HEK293T (cell line): ENCODE measurements around the gene TTLL12.

Source experiments
- CTCF ChIA-PET: fragments of 350-600 bp; formaldehyde crosslinking; extraction: SDS; loops from one replicate; lab custom pipeline; 2021; ENCODE audit warnings: antibody characterized with exemption, inconsistent platforms; lab: Yijun Ruan, JAX
- POLR2A ChIA-PET: fragments of 350-600 bp; formaldehyde crosslinking; extraction: SDS; loops from one replicate; lab custom pipeline; 2020; ENCODE audit warnings: antibody characterized with exemption, inconsistent platforms; lab: Yijun Ruan, JAX
- DNase-seq: peaks from one replicate; pipeline ENCODE4 v3.0.0; 2012; ENCODE audit warnings: mixed read lengths; ENCODE audit errors: extremely low spot score
- ARNT ChIP-seq: fragments of 450-650 bp; IDR thresholded peaks from 2 replicates; pipeline ENCODE4 v1.6.1; 2017; ENCODE audit warnings: mild to moderate bottlenecking
- BHLHE40 ChIP-seq: fragments of 450-650 bp; IDR thresholded peaks from 2 replicates; pipeline ENCODE4 v1.6.1; 2016; ENCODE audit warnings: mild to moderate bottlenecking, moderate library complexity, borderline replicate concordance
- CTBP1 ChIP-seq: fragments of 450-650 bp; IDR thresholded peaks from 2 replicates; pipeline ENCODE4 v1.6.1; 2016; ENCODE audit warnings: borderline replicate concordance
- ELF4 ChIP-seq: fragments of 450-650 bp; IDR thresholded peaks from 2 replicates; pipeline ENCODE4 v1.6.1; 2017; ENCODE audit warnings: antibody characterized with exemption
- FOXA1 ChIP-seq: fragments of 450-650 bp; IDR thresholded peaks from 2 replicates; pipeline ENCODE4 v1.6.1; 2016; ENCODE audit warnings: mild to moderate bottlenecking
- FOXK2 ChIP-seq: fragments of 450-650 bp; IDR thresholded peaks from 2 replicates; pipeline ENCODE4 v1.6.1; 2016; ENCODE audit warnings: mild to moderate bottlenecking
- FOXM1 ChIP-seq: fragments of 450-650 bp; IDR thresholded peaks from 2 replicates; pipeline ENCODE4 v1.6.1; 2017; ENCODE audit warnings: mild to moderate bottlenecking, borderline replicate concordance
- HDGF ChIP-seq: fragments of 450-650 bp; IDR thresholded peaks from 2 replicates; pipeline ENCODE4 v1.6.1; 2017; ENCODE audit warnings: antibody characterized with exemption, borderline replicate concordance
- L3MBTL2 ChIP-seq: fragments of 450-650 bp; conservative IDR thresholded peaks from 2 replicates; pipeline ENCODE4 v1.6.1; 2016; ENCODE audit warnings: mild to moderate bottlenecking
- LEF1 ChIP-seq: fragments of 450-650 bp; IDR thresholded peaks from 2 replicates; pipeline ENCODE4 v1.6.1; 2017; ENCODE audit warnings: mild to moderate bottlenecking, borderline replicate concordance
- NFRKB ChIP-seq: fragments of 450-650 bp; IDR thresholded peaks from 2 replicates; pipeline ENCODE4 v1.6.1; 2016; ENCODE audit warnings: mild to moderate bottlenecking, moderate library complexity
- SP1 ChIP-seq: fragments of 450-650 bp; IDR thresholded peaks from 2 replicates; pipeline ENCODE4 v1.6.1; 2017
- SUZ12 ChIP-seq: fragments of 450-650 bp; IDR thresholded peaks from 2 replicates; pipeline ENCODE4 v1.6.1; 2016; ENCODE audit warnings: mild to moderate bottlenecking
- TARDBP ChIP-seq: fragments of 450-650 bp; IDR thresholded peaks from 2 replicates; pipeline ENCODE4 v1.6.1; 2016
- ZNF384 ChIP-seq: fragments of 450-650 bp; IDR thresholded peaks from 2 replicates; pipeline ENCODE4 v1.6.1; 2016
- TF ChIP-seq, protein P1 (sequence below): fragments of 450-650 bp; IDR thresholded peaks from 2 replicates; pipeline ENCODE4 v1.6.1; 2016

The TTLL12 gene

GRCh38 chr22:43160497-43161126, 26.3 kb downstream of the TTLL12 start:
- CTCF ChIA-PET, result no interaction called here
- POLR2A ChIA-PET, result no interaction called here
- TF ChIP-seq ELF4, result no peak
- TF ChIP-seq, protein P1, sequence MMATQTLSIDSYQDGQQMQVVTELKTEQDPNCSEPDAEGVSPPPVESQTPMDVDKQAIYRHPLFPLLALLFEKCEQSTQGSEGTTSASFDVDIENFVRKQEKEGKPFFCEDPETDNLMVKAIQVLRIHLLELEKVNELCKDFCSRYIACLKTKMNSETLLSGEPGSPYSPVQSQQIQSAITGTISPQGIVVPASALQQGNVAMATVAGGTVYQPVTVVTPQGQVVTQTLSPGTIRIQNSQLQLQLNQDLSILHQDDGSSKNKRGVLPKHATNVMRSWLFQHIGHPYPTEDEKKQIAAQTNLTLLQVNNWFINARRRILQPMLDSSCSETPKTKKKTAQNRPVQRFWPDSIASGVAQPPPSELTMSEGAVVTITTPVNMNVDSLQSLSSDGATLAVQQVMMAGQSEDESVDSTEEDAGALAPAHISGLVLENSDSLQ, result no peak
- TF ChIP-seq FOXM1, result no peak
- TF ChIP-seq BHLHE40, result no peak
- TF ChIP-seq FOXK2, result no peak
- no peak for TF ChIP-seq CTBP1
- no peak for TF ChIP-seq L3MBTL2
- no peak for TF ChIP-seq NFRKB
- no peak for TF ChIP-seq HDGF
- no peak for DNase-seq

GRCh38 chr22:43159484-43160178, 27.3 kb downstream of the TTLL12 start:
- POLR2A ChIA-PET, result interaction anchor here (0.6 to 1.3 kb wide), 2 partner anchors 28 to 201 kb away, joined by 3 to 6 read pairs; no protein-coding TSS in a partner anchor
- CTCF ChIA-PET, result interaction anchor here (0.5 kb wide), 1 partner anchor 53 kb away, joined by 3 read pairs; no protein-coding TSS in a partner anchor
- TF ChIP-seq CTBP1, result no peak
- peak; percentile 69 for DNase-seq

- no peak for TF ChIP-seq ZNF384
- no peak for TF ChIP-seq NFRKB
- TF ChIP-seq CTBP1, result no peak
- no peak for TF ChIP-seq FOXA1
- no peak for TF ChIP-seq SUZ12
- TF ChIP-seq FOXM1, result no peak
- TF ChIP-seq FOXK2, result no peak
- TF ChIP-seq BHLHE40, result no peak
- POLR2A ChIA-PET, result interaction anchor here (1.3 kb wide), 1 partner anchor 29 kb away, joined by 6 read pairs; no protein-coding TSS in a partner anchor
- CTCF ChIA-PET, result interaction anchor here (0.5 kb wide), 1 partner anchor 53 kb away, joined by 3 read pairs; no protein-coding TSS in a partner anchor
- DNase-seq, result no peak
Observed at GRCh38 chr22:43158778-43159483, 28.0 kb downstream of the TTLL12 start.

GRCh38 chr22:43157874-43158546, 28.9 kb downstream of the TTLL12 start:
- TF ChIP-seq TARDBP (no peak), LEF1 (no peak), ELF4 (no peak), BHLHE40 (no peak), FOXA1 (no peak), ZNF384 (no peak), SP1 (no peak), NFRKB (no peak), FOXM1 (no peak), CTBP1 (no peak)
- POLR2A ChIA-PET, result interaction anchor here (1.3 kb wide), 2 partner anchors 28 to 30 kb away, joined by 4 to 6 read pairs; no protein-coding TSS in a partner anchor
- DNase-seq, result no peak
- CTCF ChIA-PET, result no interaction called here

- no peak for TF ChIP-seq LEF1
- TF ChIP-seq NFRKB, result no peak
- TF ChIP-seq, protein P1, result no peak
- TF ChIP-seq ELF4, result no peak
- no peak for TF ChIP-seq HDGF
- no peak for TF ChIP-seq ARNT
- no peak for TF ChIP-seq FOXM1
- TF ChIP-seq TARDBP, result no peak
- no peak for TF ChIP-seq FOXA1
- no peak for TF ChIP-seq FOXK2
- TF ChIP-seq CTBP1, result no peak
- TF ChIP-seq L3MBTL2, result no peak
- TF ChIP-seq BHLHE40, result no peak
- no peak for TF ChIP-seq SUZ12
- TF ChIP-seq SP1, result no peak
- TF ChIP-seq ZNF384, result no peak
- CTCF ChIA-PET, result no interaction called here
- POLR2A ChIA-PET, result interaction anchor here (0.6 kb wide), 1 partner anchor 31 kb away, joined by 3 read pairs; no protein-coding TSS in a partner anchor
Observed at GRCh38 chr22:43156413-43156812, 30.5 kb downstream of the TTLL12 start.

DNA sequence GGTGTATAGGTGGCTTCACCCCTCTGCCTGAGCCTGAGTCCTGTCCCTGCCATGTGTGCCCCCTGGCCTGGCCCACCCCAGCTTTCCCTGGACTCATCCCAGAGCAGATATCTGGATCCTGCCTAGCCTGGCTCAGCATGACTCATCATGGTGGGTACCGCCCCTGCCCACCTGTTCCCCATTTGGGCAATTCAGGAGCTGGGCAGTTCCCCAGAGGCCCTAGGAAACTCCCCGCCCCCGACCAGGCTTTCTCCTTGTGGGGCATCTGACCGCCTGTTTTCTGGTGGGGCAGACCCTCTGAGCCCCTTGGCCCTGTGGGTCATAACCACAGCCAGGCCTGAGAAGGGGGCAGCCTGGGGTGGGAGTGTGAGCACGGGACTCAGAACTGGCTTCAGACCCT, 31.1 kb downstream of the TTLL12 start:
- ChIA-PET POLR2A (no interaction called here), CTCF (no interaction called here)
- no peak for TF ChIP-seq FOXM1
- TF ChIP-seq FOXA1, result no peak
- no peak for TF ChIP-seq BHLHE40
- TF ChIP-seq, protein P1, result no peak
- TF ChIP-seq ARNT, result no peak
- no peak for TF ChIP-seq SUZ12
- TF ChIP-seq NFRKB, result no peak
- no peak for TF ChIP-seq ZNF384
- no peak for TF ChIP-seq ELF4
- TF ChIP-seq TARDBP, result no peak
- DNase-seq, result no peak

More at GRCh38 chr22:43156413-43156812, 30.5 kb downstream of the TTLL12 start:
- DNase-seq, result no peak
